ENCODE results near the gene NDUFB6. TPM values are rescaled to one million over a fixed set of nuclear protein-coding genes. Genes with fewer than 3 reads are reported as not detected.
"Not testable (repeated sequence)": the region's sequence is repeated elsewhere in the genome, so short reads cannot be mapped to it uniquely, and the experiment has no call there.

The NDUFB6 gene
- 70.5 TPM for total RNA-seq

- peak; percentile 97 for DNase-seq
Observed at GRCh38 chr9:32572900-32573523, at the start of gene NDUFB6. Gene NDUFB6 (minus strand): TSS chr9:32573159. CDS start chr9:32573060, 99 bp downstream.

- no peak for DNase-seq
Observed at GRCh38 chr9:32618261-32618660, 45.3 kb upstream of the NDUFB6 start.

- DNase-seq: no peak
Observed at GRCh38 chr9:32606811-32607210, 33.9 kb upstream of the NDUFB6 start.

- no peak for DNase-seq
Observed at GRCh38 chr9:32603914-32604852, 31.2 kb upstream of the NDUFB6 start.

GRCh38 chr9:32599021-32599420 lies 26.1 kb upstream of the NDUFB6 start:
- not testable (repeated sequence) for DNase-seq

GRCh38 chr9:32596936-32597335 lies 24.0 kb upstream of the NDUFB6 start:
- no peak for DNase-seq

GRCh38 chr9:32596096-32596865 lies 23.3 kb upstream of the NDUFB6 start:
- DNase-seq: no peak

GRCh38 chr9:32590898-32591297 lies 17.9 kb upstream of the NDUFB6 start:
- no peak for DNase-seq

- DNase-seq: no peak
Observed at GRCh38 chr9:32590476-32590875, 17.5 kb upstream of the NDUFB6 start.

GRCh38 chr9:32589083-32589723 lies 16.2 kb upstream of the NDUFB6 start:
- DNase-seq: peak; percentile 69

- DNase-seq: peak; percentile 3
Observed at GRCh38 chr9:32587901-32588300, 14.9 kb upstream of the NDUFB6 start.

GRCh38 chr9:32584784-32585183 lies 11.8 kb upstream of the NDUFB6 start:
- DNase-seq: no peak

GRCh38 chr9:32581512-32582143 lies 8.7 kb upstream of the NDUFB6 start:
- peak; percentile 78 for DNase-seq

- no peak for DNase-seq
Observed at GRCh38 chr9:32580631-32581300, 7.8 kb upstream of the NDUFB6 start.

GRCh38 chr9:32579706-32580331 lies 6.9 kb upstream of the NDUFB6 start:
- peak; percentile 77 for DNase-seq

- DNase-seq: no peak
Observed at GRCh38 chr9:32578976-32579375, 6.0 kb upstream of the NDUFB6 start.

- DNase-seq: no peak
Observed at GRCh38 chr9:32577316-32577715, 4.4 kb upstream of the NDUFB6 start.

- no peak for DNase-seq
Observed at GRCh38 chr9:32574858-32575257, 1.9 kb upstream of the NDUFB6 start.

- DNase-seq: no peak
Observed at GRCh38 chr9:32573821-32574220, 862 bp upstream of the NDUFB6 start.
